Omental fat pad (tissue), 4 donors: ENCODE data around the gene SLC39A9. TPM values are rescaled to one million over a fixed set of nuclear protein-coding genes. Genes with fewer than 3 reads are reported as not detected.

Experiments used
- ATAC-seq: fragments of 150-250 bp; one replicate; pipeline ENCODE4 v1.9.1; 2016; ENCODE audit warnings: mild to moderate bottlenecking, moderate library complexity; ENCODE audit not compliant: low FRiP score
- DNase-seq: peaks from one replicate; pipeline ENCODE4 v3.0.0-alpha.2; 2019; ENCODE audit warnings: low spot score
- CTCF ChIP-seq, 3 donors: fragments of 450-650 bp; IDR thresholded peaks; one replicate each; pipeline ENCODE4 v1.5.1; 2016 to 2017; ENCODE audit warnings: antibody characterized with exemption in 3 of 3, mild to moderate bottlenecking in 3 of 3, moderate library complexity in 2 of 3
- total RNA-seq, 4 donors: library from RNA; depleted of rRNA; stranded (reverse); fragments of >200 nt; gene quantifications; one replicate each; pipeline ENCODE4 v1.1.0, GENCODE V29; 2016

Gene SLC39A9
- total RNA-seq = 10 to 100 TPM; 57.9 to 80.7 (median 69.6) TPM

GRCh38 chr14:69398053-69398817, at the start of gene SLC39A9, which contains the start of gene ERH:
TSS of gene SLC39A9 (plus strand) at chr14:69398692. CDS start at chr14:69399370, 678 bp downstream.
TSS of gene ERH (minus strand) at chr14:69398299. CDS start at chr14:69398233, 66 bp downstream.
- no peak for TF ChIP-seq CTCF (IDR thresholded peaks at IDR 0.05)
- ATAC-seq (peak; percentile 96), DNase-seq (peak; percentile 95)

GRCh38 chr14:69349091-69349777, 49.3 kb upstream of the SLC39A9 start:
- no peak for TF ChIP-seq CTCF (IDR thresholded peaks at IDR 0.05)
- DNase-seq = no peak

GRCh38 chr14:69350892-69351291, 47.6 kb upstream of the SLC39A9 start:
- no peak for TF ChIP-seq CTCF (IDR thresholded peaks at IDR 0.05)
- DNase-seq (no peak), ATAC-seq (no peak)

More at GRCh38 chr14:69349091-69349777, 49.3 kb upstream of the SLC39A9 start:
- no peak for ATAC-seq

- DNase-seq = no peak
- no peak for ATAC-seq
- no peak for TF ChIP-seq CTCF (IDR thresholded peaks at IDR 0.05)
Measured at GRCh38 chr14:69351385-69351784, 47.1 kb upstream of the SLC39A9 start.

- no peak for ATAC-seq
Measured at GRCh38 chr14:69351911-69352310, 46.6 kb upstream of the SLC39A9 start.

GRCh38 chr14:69353168-69353567, 45.3 kb upstream of the SLC39A9 start:
- DNase-seq = no peak
- no peak for ATAC-seq
- TF ChIP-seq CTCF (IDR thresholded peaks at IDR 0.05) = no peak

More at GRCh38 chr14:69351911-69352310, 46.6 kb upstream of the SLC39A9 start:
- DNase-seq = no peak
- no peak for TF ChIP-seq CTCF (IDR thresholded peaks at IDR 0.05)
